RWPE1 (cell line): ENCODE measurements around the gene STEAP1B.
"Not testable (repeated sequence)": the region's sequence is repeated elsewhere in the genome, so short reads cannot be mapped to it uniquely, and the experiment has no call there.

Experiments
- CTCF ChIA-PET: fragments of 350-600 bp; sonication (Branson Sonifier 250); formaldehyde crosslinking; extraction: SDS; loops from one replicate; lab custom pipeline; 2021; lab: Yijun Ruan, JAX
- POLR2A ChIA-PET: fragments of 400-600 bp; formaldehyde crosslinking; extraction: SDS; loops from one replicate; lab custom pipeline; 2020; ENCODE audit warnings: antibody characterized with exemption; ENCODE audit not compliant: low non-redundant PET; lab: Yijun Ruan, JAX
- DNase-seq: peaks from one replicate; pipeline ENCODE4 v3.0.0; 2012; ENCODE audit warnings: low spot score
- H3K27ac ChIP-seq: fragments of 450-650 bp; 2 replicates; pipeline ENCODE4 v1.5.1; 2017
- CTCF ChIP-seq: fragments of 450-650 bp; conservative IDR thresholded peaks from 2 replicates; pipeline ENCODE4 v1.5.1; 2017; ENCODE audit warnings: low read depth, mild to moderate bottlenecking

Gene STEAP1B

GRCh38 chr7:22435720-22436119 is 64.3 kb downstream of the STEAP1B start:
- H3K27ac ChIP-seq = no peak overlapping the region
- TF ChIP-seq CTCF = no peak
- CTCF ChIA-PET = no interaction called here
- DNase-seq = no peak
- POLR2A ChIA-PET = no interaction called here

- POLR2A ChIA-PET = no interaction called here
- TF ChIP-seq CTCF = no peak
- no peak for DNase-seq
- H3K27ac ChIP-seq = no peak overlapping the region
- CTCF ChIA-PET = no interaction called here
Observed at GRCh38 chr7:22435105-22435504, 64.9 kb downstream of the STEAP1B start.

- no peak for TF ChIP-seq CTCF
- CTCF ChIA-PET = interaction anchor here (0.6 to 0.7 kb wide), 2 partner anchors 112 to 1147 kb away, joined by 3 to 4 read pairs; no protein-coding TSS in a partner anchor
- H3K27ac ChIP-seq = no peak overlapping the region
- peak; percentile 57 for DNase-seq
- POLR2A ChIA-PET = no interaction called here
Observed at GRCh38 chr7:22433710-22434460, 66.1 kb downstream of the STEAP1B start.

GRCh38 chr7:22433165-22433700 is 66.8 kb downstream of the STEAP1B start:
- DNase-seq, POLR2A ChIA-PET, H3K27ac ChIP-seq: not testable (repeated sequence)
- CTCF ChIA-PET = interaction anchor here (0.7 kb wide), 1 partner anchor 111 kb away, joined by 4 read pairs; no protein-coding TSS in a partner anchor

- CTCF ChIA-PET = no interaction called here
- no peak overlapping the region for H3K27ac ChIP-seq
- no peak for DNase-seq
- TF ChIP-seq CTCF = no peak
- POLR2A ChIA-PET = no interaction called here
Observed at GRCh38 chr7:22432203-22432718, 67.7 kb downstream of the STEAP1B start.

GRCh38 chr7:22430457-22430856 is 69.5 kb downstream of the STEAP1B start:
- H3K27ac ChIP-seq = no peak overlapping the region
- POLR2A ChIA-PET = no interaction called here
- TF ChIP-seq CTCF = no peak
- peak; percentile 71 for DNase-seq
- CTCF ChIA-PET = interaction anchor here (0.7 kb wide), 1 partner anchor 12 kb away, joined by 3 read pairs; no protein-coding TSS in a partner anchor

- H3K27ac ChIP-seq = no peak overlapping the region
- TF ChIP-seq CTCF = no peak
- CTCF ChIA-PET = no interaction called here
- DNase-seq = peak; percentile 76
- POLR2A ChIA-PET = no interaction called here
Observed at GRCh38 chr7:22429386-22429785, 70.6 kb downstream of the STEAP1B start.
